GM21381 (cell line): ENCODE measurements around the gene IKBKG.
"Not testable (repeated sequence)": the region's sequence is repeated elsewhere in the genome, so short reads cannot be mapped to it uniquely, and the experiment has no call there.

ENCODE experiments used
- ATAC-seq: cut with Tn5 transposase; IDR thresholded peaks from one replicate; pipeline ENCODE4 v1.9.1; 2021; ENCODE audit warnings: mild to moderate bottlenecking, moderate library complexity; ENCODE audit not compliant: unreplicated experiment

IKBKG gene

DNA sequence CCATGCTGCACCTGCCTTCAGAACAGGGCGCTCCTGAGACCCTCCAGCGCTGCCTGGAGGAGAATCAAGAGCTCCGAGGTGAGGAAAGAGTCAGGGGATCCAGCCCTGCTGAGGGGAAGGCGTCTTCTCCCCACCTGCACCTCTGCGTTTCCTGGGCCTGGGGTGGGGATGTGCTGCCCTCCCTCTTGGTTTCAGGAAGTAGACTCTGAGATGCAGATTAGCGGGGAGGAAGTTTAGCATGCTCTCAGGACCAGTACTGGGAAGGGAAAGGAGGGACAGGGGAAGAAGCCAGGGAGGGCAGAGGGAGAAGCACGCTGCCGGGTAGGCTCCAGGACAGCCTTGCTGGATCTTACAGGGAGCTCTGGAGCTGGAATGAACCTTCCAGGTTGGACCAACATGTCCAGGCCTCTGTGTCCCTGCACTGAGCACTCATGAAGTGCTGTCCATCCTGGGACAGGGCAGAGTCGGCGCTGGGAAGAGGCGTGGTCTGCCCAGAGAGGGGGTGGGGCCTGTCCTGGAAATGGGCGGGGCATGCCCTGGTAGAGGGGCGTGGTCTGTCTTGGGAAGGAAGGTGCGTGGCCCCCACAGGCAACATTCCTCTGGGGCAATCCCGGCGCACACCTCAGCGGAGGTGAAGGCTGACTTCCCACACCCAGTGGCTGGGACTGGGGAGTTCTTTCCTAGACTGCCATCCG is 4.8 kb downstream of the IKBKG start:
- ATAC-seq: not testable (repeated sequence)

DNA sequence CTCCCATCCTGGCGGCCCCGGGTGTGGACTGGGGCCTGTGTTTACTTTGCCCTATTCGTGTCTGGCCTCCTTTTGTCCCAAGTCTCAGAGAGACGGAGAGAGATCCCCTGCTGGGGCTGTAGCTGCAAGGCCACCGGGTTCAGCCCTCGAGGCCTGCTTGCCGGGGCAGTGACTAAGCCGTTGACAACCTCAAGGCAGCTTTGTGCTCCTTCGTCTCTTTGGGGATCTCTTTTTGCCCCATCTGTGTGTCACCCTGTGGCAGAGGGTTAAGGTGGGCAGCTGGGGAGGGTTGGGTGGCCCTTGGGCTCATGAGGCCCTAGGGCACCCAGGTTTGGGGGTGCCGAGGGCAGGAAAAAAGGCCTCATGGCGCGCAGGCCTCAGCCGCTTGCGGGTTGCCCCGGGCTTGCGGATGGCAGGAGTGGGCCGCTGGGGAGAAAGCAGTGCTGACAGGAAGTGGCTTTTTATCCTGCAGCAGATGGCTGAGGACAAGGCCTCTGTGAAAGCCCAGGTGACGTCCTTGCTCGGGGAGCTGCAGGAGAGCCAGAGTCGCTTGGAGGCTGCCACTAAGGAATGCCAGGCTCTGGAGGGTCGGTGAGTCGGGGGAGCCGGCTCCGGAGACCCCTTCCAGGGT is 10.8 kb downstream of the IKBKG start:
- not testable (repeated sequence) for ATAC-seq

DNA sequence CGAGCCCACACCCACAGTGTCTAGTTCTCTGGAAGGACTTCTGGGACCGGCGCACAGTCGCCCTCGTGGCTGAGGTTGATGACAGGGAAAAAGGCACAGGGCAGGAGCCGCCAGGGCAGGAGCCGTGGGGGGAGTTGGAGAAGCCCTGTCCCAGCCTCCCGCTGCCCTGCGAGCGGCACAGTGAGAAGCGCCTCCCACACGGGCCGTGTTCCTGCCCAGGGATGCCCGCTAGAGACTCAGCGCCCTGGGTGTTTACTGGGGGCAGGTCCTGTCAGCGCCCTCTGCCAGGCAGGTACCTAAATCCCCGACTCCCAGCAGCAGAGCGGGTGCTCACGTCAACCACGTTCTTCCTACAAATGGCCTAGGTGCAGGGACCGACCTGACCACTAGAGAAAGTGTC is 11.5 kb downstream of the IKBKG start:
- not testable (repeated sequence) for ATAC-seq

DNA sequence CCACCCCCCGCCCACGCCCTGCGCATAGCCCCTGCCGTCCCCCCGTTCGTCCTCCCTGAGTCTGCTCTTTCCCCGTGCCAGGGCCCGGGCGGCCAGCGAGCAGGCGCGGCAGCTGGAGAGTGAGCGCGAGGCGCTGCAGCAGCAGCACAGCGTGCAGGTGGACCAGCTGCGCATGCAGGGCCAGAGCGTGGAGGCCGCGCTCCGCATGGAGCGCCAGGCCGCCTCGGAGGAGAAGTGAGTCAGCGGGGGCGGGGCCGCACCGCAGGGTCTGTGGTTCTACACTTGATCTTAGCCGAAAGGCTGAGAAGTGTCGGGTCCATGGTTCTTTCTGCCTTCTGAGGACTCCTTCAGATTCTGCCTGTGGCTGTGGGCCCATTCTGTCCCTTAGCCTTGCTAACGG is 12.9 kb downstream of the IKBKG start:
- ATAC-seq: not testable (repeated sequence)

DNA sequence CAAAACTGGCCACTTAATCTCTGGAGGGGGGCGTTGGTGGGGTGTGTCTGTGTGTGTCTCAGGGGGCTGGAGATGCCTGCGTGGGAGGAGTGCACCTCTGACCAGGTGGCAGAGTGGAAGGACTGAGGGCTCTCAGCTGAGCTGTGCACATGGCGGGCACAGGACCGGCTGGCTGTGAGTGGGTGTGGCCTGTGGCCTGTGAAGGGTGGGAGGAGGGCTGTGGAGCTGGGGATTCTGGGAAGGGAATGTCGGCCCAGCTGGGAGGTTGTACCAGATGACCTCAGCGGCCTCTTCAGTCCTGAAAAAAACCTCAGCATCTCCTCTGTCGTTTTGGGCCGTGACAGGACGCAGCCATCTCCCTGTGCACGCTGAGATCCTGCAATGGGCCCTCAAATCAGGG is 14.9 kb downstream of the IKBKG start:
- not testable (repeated sequence) for ATAC-seq

- not testable (repeated sequence) for ATAC-seq
These were observed 22.9 kb downstream of the IKBKG start for GRCh38 chrX:154570361-154570760.

GRCh38 chrX:154573061-154573460 is 25.6 kb downstream of the IKBKG start:
- not testable (repeated sequence) for ATAC-seq

DNA sequence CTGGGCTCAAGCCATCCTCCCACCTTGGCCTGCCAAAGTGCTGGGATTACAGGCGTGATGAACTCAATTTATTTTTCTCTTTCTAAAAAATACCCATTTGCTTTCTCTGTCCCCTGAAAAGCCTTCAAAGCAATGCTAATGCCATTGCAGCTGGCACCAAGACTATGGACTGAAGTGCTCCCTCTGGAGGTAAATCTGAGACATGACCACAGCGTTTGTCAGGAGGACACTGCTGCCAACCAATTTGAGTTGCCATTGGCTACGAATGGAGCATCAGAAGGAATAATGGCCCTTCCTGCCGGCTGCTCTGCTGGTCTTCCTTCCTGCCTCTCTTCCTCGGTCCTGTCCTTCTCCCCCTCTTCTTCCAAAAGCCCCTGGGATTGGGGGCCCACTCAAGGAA is 27.7 kb downstream of the IKBKG start:
- ATAC-seq: not testable (repeated sequence)

DNA sequence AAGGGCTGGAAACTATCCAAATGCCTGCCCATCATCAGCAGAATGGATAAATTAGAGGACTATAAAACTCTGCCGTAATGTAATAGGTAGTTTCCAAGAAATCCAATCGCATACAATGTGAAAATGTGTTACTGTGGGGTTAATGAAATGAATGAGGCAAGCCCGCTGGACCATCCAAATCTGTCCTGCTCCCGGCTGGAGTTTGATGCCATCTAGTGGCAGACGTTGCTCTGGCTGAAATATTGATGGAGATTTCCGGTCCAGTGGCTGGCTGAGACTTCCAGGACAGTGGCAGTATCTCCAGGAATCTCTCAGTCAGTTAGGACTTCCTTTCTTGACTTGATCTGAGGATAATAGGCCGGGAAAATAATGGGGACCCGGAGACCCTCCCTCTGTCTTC is 35.6 kb downstream of the IKBKG start:
- ATAC-seq: not testable (repeated sequence)

- not testable (repeated sequence) for ATAC-seq
These were observed 37.3 kb downstream of the IKBKG start, which contains the start of gene CTAG1A for GRCh38 chrX:154584585-154585183. CTAG1A (plus strand) TSS chrX:154585133; CDS start chrX:154585207, 74 bp downstream.

DNA sequence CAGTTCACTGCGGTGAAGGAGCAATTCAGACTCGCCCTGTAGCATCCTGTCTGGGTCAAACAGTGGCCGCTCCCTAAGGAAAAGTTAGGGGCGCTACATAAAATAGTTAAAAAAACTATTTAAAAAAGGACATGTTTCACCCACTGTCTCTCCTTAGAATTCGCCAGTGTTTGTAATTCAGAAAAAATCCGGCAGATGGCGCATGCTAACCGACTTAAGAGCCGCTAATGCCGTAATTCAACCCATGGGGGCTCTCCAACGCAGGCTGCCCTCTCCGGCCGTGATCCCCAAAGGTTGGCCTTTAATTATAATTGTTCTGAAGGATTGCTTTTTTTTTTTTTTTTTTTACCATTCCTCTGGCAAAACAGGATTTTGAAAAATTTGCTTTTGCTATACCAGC is 43.0 kb downstream of the IKBKG start:
- not testable (repeated sequence) for ATAC-seq

- no peak for ATAC-seq
These were observed 45.1 kb downstream of the IKBKG start for GRCh38 chrX:154592505-154592904.

DNA sequence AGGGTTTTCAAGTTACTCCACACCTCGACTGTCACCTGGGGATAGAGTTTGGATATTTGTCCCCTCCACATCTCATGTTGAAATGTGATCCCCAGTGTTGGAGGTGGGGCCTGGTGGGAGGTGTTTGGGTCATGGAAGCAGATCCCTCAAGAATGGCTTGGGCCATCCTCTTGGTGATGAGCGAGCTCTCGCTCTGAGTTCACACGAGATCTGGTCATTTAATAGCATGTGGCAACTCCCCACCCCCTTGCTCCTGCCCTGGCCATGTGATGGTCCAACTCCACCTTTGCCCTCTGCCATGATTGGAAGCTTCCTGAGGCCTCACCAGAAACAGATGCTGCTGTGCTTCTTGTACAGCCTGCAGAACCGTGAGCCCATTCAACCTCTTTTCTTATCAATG is 45.8 kb downstream of the IKBKG start:
- no peak for ATAC-seq

- ATAC-seq: no peak
These were observed 47.1 kb downstream of the IKBKG start for GRCh38 chrX:154594491-154594890.

- ATAC-seq: no peak
These were observed 48.3 kb downstream of the IKBKG start for GRCh38 chrX:154595559-154596249.

DNA sequence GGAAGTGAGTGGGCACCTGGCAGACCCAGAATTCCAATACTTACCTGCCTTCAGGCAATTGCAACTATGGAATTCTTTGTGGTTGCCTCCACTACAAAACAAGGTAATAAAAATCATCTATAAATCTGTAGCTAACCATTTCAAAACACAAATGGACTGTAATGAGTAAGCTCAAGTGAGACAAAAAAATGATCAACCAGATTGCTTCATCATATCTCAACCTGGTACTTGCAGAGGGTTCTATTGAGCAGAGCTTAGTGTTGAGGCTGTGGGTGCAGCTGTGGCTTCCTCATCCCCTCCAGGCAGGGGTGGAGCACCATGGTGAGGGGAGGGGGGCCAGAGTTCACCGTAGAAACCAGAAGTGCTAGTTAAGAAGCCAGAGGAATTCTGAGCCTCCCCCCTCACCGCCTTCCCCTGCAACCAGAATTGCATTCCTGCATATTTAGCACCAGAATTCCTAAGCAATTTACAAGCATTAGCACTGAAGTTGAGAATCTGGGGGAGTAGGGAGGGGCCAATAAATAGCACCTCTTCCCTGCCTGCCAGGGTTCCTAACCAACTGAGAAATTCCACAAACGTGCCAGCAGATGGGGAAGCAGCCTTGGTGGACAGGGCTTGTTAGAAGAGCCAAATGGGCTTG is 49.0 kb downstream of the IKBKG start:
- no peak for ATAC-seq

- ATAC-seq: no peak
These were observed 49.8 kb downstream of the IKBKG start for GRCh38 chrX:154597221-154597620.

DNA sequence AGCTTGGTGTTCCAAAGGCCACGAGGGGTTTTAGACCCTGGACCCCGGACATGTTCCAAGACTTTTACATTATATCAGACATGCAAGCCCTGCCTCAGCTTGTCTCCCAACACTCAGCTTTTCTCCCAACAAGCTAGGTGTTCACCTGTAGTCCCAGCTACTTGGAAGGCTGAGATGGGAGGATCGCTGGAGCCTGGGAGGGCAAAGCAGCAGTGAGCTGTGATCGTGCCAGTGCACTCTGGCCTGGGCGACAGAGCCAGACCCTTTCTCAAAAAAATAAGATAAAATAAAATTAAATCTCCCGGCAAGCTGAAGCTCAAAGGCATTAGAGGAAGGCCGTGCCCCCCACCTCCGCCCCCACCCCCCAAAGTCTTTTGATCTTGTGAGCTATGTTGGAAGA is 51.2 kb downstream of the IKBKG start:
- ATAC-seq: no peak

DNA sequence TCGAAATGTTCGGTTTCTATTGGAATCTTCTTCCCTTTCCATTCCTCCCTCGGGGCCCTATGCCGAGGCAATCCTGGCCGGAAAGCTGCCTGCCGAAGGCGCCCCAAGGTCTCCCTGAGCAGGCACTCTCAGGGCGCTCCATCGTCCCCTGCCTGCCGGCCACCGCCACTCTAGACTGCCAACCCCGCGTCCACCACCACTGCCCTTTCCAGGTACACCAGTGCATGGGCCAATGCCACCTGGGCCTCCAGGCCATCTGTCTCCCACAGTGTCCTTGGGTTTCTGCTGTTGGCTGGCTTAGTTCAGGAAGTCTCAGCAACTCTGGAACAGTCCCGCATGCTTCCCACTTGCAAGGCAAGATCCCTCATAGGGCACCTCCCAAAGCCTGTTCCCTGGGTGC is 52.1 kb downstream of the IKBKG start:
- ATAC-seq: no peak

DNA sequence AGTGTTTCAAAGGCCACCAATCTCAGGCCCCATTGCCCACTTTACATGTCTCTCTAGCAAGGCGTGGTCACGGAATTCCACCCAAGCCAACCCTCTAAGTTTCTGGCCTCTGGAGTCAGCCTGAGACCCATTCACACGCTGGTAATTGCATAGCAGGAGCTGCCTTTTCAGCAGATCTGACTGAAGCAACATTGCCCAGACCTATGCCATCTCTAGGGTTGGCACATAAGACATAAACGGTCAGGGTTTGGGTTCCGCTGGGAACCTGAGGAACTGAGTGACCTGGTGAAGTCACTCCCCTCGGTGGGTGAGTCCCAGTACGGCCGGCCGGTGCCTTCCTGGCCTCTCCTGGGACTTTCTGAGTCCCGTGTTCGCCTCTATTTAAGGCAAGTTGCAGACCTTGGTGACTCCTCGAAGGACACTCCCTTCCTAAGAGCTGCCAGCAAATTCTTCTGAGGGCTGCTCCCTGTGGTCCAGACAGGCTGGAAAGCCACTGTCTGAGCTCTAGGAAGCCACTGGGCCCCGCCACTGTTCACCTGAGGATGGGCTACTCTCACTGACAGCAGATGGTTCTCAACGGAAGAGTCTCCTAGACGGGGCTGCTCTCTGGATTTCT is 53.4 kb downstream of the IKBKG start:
- no peak for ATAC-seq

DNA sequence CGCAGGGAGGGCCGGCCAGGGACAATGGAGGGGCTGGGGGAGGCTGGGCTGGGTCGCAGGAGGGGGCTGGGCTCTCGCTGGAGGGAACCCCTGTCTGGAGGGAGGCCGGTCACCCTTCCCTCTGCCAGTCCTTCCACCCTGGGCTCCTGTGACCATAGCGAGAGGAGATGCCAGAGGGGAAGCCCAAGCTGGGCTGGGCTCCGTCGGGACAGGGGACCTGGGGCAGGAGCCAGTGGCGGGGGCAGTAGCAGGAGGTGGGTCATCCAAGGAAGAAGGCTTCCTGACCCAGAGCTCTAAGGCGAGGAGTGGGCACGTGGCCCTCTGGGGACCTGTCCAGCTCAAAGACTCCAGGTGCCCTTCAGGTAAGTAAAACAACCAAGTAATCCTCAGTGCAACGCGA is 54.8 kb downstream of the IKBKG start:
- no peak for ATAC-seq
